ENCODE data around the gene KIF6.
"Not testable (repeated sequence)": the region's sequence is repeated elsewhere in the genome, so short reads cannot be mapped to it uniquely, and the experiment has no call there.

The KIF6 gene

DNA sequence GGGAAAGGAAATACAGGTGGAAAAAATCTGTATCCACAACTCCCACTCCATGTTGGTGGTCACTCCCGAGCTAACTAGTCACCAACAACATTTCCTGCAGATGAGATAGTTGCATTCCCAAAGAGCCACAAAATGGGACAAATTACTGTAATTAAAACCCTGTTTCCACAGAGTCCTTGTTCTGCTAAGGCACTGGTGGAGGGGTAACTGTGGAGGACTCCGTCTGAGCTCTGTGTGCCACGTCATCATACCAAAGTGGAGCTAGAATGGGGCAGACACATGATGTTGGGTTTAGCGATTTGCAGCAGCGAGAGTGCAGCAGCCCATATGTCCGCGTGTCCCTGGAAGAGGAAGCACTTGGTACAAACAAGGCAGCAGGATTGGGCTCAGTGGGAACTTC is 230.2 kb downstream of the KIF6 start:
- no peak for DNase-seq

DNA sequence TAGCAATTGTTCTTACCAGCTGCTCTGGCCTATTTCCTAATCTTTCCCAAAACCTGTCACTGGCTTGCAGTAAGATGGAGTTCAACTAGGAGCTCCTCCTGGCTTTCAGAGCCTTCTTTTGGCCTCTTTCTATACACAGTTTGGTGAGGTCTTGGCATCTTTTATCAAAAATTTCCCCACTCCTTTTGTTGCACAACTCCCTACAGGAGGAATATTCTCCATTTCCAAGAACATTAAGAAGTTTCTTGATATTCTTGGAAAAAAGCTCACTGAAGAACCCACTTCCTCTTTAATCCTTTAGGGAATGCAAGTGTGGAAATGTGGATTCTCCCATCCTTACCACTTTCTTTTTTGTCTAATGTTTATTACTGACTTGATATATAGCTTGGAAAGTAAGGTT is 231.4 kb downstream of the KIF6 start:
- no peak for DNase-seq

DNA sequence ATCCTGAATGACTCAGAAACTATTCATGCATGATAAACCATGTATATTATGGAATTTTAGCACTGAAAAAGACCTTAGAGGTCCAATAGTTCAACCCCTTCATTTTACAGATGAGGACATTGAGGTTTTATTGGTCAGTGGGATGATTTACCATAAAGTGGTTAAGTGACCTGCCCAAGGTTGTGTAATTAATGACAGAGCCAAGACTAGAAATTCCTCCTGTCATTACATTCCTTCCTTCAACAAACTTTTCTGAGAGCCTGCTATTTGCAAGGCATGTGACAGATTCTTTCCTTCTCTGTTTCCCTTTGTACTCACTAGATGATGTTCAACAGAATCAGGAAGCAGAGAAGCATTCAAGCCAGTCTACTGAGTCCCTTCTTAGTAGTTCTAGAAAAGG is 232.0 kb downstream of the KIF6 start:
- no peak for DNase-seq

DNA sequence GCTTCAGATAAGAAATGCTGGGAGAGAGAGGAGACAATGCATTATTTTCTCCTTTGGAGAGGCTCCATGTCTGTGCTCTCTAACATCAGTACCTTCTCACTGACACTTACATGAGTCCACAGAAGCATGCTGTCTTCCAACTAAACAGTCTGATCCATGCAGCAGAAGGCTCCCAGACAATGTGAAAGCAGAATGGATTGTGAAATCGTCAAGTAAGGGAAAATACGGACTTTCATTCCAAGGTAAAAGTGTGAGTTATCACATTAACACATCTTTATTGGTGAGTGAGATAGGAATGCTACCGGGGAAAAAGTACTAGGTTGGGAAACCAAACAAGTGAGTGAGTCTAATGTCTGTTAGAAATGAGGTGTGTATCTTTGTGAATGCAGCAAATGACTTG is 235.1 kb downstream of the KIF6 start:
- DNase-seq: no peak

DNA sequence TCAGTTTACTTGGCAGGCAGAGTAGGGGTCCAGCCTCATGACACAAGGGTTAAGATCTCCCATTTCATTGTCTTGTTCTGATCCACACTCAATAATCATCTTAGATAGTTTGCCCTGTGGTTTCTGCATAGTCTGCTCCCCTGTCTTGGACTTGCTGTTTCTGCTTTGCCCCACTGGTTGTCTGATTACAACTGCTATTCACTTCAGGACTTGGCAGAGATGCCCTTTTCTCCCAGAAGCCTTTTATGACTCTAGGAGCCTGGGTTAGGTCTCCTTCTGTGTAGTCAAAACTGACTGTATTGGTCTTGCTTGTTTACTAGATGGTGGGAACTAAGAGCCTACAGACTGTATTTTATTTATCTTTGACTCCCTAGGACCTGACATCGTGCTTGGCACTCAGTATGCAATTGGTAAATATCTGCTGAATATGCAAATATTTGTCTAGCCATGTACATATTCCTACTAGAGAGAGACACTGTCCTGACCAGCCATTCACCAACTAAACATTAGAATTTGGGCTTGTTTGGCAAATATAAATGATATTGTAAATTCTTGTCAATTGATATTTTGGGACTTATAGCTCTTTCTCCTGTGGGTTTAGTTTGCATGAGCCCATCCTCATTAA is 236.8 kb downstream of the KIF6 start:
- no peak for DNase-seq

DNA sequence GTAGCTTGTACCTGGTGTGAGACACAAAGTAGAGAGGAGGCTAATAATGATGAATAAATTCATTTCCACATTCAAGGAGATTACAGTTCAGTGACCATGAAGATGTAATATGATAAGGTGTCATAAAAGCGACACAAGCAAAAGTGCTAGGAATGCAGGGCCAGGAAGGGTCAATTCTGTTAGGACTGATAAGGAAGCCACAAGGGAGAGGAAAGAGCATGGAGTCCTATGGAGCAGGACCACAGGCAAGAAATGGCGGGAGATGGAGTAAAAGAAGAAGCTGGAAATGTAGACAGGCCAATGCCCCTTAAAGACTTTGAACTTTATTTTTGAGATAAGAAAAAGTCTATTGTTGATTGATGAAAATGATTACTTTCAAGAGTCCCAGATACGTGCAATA is 240.9 kb downstream of the KIF6 start:
- no peak for DNase-seq

DNA sequence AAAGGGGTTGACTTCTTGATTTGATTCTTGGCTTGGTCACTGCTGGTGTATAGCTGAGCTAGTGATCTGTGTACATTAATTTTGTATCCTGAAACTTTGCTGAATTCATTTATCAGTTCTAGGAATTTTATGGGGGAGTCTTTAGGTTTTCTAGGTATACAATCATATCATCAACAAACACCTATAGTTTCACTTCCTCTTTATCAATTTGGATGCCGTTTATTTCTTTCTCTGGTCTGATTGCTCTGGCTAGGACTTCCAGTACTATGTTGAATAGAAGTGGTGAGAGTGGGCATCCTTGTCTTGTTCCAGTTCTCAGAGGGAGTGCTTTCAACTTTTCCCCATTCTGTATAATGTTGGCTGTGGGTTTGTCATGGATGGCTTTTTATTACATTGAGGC is 245.4 kb downstream of the KIF6 start:
- DNase-seq: not testable (repeated sequence)

DNA sequence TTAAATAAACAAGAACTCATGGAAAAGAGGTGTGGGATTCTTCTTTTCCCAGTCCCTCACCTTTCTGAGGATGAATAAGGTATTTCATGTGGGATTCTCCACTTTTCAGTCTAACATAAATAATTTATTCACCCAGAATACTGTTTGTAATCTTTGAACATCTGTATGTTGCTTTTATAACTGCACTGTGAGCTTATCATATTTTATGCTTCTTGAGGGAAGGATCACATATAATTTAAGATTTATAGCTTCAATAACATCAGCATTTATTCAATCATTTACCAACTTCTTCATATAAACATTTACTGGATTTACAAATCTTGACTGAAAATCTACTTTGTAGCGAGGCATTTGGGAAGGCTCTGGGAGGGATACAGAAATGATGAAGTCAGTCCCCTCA is 248.5 kb downstream of the KIF6 start:
- no peak for DNase-seq

DNA sequence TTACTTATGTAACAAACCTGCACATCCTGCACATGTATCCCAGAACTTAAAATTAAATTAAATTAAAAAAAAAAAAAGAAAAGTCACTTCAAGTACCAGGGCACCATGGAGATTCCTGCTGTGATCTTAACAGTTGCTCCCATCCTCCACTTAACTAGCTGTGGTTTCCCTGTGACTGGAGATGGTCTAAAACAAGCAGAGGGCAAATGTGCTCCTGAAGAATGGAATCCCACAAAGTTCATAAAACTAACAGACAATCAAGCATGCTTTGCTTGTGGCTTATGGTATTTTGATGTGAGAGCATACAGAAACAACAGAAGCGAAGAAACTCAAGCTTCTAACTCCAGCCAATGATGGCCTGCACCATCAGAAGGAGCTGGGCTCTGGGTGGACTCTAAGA is 249.1 kb downstream of the KIF6 start:
- no peak for DNase-seq

DNA sequence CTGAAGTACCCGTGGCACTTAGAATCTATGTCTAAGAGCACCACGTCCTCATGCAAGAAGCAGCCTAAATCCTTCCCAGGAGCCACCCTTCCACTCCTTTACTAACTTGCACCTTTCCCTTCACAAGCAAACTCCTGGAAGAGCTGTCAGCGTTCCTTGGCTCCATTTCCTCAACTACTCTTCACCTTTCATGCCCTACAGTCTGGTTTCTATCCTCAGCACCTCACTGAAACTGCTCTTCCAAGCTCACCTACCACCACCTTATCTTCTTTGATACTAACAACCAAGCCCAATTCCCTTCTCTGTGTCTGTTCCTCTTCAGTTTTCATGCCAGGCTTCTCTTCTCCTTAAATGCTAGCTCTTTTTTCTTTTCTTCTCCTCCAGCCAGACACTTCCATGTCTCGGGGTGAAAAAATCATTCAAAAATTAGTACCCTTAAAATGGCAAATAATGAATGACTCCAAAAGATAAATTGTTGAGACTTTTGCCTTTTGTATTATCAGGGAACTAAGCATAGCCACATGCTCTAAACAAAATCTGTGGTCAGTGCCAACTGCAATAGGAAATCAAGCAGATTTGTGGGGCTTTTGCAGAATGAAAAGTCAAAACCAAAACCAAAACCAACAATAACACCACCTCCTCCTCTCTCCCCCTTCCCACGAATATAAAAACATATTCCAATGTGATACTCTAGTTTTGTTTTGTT is 253.1 kb downstream of the KIF6 start:
- DNase-seq: no peak

DNA sequence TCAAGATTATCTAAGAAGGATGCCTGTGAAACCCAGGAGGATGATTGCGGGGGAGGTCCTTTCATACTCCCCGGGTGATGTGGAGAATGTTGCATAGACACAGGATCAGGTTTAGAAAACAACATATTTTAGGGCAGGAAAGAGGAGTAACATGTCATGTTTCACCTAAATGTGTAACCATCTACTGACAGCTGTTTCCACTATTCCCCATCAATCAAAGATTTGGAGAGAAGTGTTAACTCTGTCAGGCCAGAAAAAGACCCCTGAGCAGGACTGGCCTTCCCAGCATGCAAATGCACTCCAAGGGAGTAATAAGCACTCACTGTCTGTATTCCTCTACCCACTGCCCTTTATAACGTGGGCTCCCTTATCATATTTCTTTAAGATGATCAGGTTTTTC is 254.7 kb downstream of the KIF6 start:
- DNase-seq: no peak

DNA sequence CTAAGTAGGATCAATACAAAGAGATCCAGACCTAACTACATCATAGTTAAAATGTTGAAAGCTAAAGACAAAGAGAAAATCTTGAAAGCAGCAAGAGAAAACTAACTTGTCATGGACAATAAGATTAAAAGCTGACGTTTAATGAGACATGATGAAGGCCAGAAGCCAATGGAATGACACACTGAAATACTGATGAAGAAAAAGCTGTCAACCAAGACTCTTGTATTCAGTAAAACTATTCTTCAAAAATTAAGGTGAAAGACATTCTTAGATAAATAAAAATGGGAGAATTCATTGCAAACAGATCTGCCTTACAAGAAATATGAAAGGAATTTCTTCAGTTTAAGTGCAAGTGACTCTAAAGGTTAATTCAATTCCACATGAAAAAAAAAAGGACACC is 256.8 kb downstream of the KIF6 start:
- DNase-seq: no peak

DNA sequence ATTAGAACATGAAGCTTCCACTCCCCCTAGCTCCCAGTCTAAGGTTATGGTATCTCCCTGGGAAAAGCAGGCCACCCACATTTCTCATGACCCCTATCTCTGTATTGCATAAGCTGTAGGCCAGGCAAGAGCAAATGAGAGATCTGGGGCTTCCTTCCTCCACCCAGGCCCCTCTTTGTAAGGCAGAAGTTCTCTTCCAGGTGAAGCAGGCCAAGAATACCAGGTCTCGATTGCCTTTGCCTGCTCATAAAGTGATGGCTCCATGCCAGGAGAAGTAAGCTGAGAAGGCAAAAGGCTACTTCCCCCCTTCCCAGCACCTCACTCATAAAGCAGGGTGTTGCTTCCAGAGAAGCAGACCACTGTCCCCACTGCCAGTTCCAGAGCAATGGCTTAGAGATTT is 258.6 kb downstream of the KIF6 start:
- no peak for DNase-seq

DNA sequence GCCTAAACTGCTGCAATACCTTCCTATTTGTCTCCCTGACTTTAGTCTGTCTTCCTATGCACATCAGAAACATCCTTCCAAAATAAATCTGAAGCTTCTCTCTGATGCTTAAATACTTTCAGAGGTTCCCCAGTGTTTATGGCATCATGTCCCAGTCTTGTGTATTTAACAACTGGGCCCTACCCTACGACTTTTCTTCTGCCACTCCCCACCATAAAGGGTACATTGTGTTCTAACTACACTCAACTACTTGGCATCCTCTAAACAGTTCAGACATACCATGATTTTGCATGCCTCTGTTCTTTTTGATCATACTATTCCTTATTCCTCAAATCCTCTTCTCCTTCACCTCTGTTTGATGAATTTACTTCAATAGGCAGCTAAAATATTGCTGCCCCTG is 259.7 kb downstream of the KIF6 start:
- DNase-seq: no peak

DNA sequence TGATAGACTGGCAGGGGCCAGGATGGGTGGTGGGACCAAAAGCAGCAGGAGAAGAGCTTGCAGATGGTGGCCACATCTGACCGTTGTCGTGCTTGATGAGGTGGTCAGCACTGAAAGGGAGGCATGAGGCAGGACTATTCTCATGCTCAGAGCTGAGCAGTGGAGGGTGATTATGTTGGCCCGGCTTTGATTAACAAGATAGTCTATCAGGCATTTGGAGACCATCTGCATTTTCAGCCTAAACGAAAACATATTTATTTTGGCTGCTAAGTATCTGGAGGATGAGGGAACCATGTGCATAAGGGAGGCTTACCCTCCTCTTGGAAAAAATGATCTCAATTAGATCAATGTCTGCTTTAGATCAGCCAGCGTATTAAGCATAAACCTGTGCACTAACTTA is 261.1 kb downstream of the KIF6 start:
- no peak for DNase-seq

DNA sequence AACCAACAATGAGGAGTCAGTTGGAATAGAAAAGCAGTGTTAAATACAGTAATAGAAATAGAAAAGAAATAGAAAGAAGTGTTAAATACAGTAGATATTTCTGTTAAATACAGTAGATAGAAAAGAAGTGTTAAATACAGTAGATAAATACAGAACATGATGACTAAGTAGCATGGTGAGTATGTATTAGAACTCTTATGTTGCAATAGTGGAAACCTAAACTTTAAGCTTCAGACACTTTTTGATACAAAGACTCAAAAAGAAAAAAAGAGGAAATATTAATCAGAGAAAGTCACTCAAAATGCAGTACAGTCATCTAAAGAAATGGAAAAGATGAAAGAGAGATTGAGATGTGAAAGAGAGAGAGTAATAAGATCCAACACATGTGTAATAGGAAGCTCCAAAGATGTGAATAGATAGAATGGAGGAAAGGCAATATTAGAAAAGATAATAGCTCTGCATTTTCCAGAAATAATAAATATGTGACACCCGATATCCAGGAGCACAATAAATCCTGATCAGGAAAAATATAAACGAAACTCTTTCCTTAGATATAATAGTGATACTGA is 271.2 kb downstream of the KIF6 start:
- DNase-seq: no peak

DNA sequence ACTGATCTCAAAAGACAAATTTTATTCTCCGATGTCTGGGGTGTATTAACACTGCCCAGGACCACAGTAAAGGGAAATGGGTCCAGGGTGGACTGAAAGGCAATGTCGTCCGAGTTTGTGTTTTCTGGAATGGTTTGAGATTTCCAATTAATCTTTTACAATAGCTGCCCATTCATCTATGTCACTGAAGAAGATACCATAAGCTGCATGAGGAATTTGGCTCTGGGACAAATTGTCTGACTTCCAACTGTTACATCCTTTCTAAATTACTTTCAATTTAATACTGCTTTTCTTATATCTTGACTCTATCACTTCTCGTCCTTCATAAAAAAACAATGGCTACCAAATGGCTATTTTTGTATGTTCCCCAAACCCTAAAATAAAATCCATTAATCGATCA is 272.0 kb downstream of the KIF6 start:
- DNase-seq: no peak

DNA sequence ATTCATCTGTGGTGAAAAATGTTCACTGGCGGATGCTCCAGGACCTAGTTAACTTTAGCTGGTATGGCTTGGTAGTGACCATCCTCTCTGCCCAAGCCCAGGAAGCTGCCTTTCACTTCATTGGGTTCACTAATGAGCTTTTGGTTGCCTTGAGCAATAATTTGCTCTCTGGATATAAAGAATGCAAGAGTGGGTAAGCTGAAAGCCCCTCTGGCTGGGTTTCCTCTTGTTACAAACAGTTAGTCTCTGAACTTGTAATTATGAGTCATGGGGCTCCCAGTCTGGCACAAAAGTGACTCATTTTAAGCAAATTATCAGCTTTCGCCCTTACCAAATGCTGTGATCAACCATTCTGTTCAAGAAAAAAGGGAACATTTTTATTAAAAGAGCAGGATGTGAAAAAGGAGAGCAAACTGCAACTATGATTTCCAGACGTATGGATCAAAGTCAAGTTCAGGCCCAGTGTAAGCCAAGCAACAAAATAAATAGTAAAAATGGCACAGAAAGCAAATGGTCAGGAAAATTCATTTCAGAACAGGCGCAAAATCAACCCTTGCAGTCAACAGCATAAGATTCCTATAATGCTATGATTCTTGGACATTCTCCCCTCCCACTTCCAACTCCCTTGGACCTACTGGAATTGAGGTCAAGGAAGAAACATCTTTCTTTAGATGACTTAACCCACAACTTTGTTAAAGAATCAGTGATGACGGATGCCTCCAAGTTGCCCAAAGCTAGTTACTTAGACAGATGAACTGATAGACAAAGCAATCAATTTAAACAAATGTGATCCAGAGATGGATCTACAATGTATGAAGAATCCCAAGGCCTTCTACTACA is 272.7 kb downstream of the KIF6 start:
- no peak for DNase-seq

DNA sequence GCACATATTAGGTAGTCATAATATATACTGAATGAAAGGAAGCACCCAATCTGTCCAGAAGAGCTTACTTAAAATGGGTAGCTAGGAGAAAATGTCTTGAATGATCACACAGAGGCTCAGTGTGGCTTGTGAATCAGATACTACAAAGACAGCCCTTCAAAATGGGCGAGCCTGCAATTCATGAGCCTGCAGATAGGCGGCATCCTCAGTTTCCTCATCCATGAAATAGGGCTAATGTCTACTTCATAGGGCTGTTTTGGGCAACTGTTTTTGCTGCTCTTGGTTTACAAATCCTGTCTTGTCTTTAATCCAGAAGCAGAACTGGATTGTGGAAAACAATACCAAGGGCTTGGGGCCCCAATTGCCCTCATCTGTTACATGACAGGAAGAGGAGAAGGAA is 273.4 kb downstream of the KIF6 start:
- no peak for DNase-seq

DNA sequence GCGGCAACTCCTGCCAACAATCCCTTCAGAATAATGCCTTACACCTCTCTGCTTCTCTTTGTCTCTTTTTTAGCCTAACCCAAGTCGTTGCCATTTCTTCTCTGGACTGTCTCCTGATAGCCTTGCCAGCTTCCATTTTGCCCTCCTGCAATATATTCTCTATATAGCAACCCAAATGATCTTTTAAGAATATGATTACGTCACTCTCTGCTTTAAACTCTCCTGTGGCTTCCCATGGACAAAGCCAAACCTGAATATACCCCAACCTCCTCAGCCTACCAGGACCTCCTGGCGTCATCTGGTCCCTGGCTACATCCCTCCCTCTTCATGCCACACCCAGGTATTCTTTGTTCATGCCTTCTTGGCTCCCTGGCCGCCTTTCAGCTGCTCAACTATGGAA is 276.2 kb downstream of the KIF6 start:
- no peak for DNase-seq

DNA sequence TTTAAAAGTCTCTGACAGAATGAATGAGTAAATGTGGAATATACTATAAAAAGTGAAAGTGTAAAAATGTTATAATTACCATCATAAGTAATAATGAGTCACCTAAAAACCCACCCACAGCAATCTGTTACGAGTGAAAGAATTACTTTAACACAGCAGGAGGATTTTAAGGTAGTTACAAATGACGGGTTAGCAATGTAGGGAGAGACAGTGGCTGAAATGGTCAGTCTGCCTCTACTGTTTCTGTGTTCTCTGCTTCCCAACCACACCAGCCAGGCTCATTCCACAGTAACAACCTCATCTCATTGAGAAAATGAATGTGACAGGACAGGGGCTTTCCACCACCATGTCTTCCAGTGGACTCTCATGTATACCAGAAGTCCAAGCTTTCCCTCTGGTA is 278.3 kb downstream of the KIF6 start:
- DNase-seq: no peak

DNA sequence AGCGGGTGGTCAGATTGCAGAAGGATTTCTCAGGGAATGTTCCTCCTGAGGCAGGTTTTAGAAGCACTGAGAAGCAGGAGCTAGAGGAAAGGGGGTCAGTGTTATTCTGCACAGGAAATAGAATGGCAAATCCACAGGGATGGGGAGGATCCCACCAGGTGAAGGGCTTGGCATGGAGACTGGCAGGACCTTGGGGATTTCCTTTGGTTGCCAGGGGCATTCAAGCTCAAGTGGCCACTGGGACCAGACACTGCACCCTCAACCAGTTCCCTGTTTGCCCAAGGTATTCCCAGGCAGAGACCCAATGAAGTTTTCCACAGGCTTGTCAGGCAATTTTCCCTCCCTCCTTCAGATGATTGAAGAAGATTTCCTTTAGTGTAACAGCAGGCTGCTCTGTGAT is 279.5 kb downstream of the KIF6 start:
- no peak for DNase-seq

DNA sequence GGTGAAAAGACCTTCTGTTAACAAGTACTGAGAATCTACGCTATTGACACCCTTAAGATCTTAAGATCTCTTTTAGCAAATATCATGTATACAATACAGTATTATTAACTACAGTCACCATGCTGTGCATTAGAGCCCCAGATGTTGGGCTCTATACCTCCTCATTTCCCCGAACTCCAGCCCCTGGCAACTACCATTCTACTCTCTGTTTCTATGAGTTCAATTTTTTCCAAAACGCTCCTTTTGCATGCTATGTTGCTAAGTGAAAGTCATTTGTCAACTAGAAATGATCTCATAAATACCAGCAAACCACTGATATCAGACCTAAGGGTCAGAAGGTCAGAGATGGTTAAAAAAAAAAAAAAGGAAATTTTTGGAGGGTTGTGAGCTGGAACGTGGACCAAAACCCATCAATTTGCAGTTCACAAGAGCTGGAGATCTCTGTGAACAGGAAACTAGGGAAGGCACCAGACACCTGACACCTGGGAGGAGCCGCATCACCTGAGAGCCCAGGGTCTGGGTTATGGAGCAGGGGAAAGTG is 280.7 kb downstream of the KIF6 start:
- no peak for DNase-seq

DNA sequence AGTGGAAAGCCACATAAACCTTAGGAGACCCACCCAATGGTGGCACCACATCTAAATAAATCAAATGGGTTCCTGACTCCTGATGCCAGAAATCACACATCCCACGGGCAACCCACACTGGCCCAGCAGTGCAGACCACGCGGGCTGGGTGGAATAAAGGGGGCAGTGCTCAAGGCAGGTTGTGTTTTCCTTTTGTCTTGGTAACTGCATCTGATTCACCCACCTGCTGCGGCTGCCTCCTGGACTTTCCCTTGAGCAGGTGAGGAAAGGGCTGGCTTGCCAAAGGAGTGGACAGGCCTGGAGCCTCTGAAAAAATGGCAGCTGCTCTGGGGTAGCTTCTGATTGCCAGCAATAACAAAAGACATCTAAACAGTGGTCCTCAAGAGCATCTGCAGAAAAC is 283.2 kb downstream of the KIF6 start:
- no peak for DNase-seq
